Measurements from ENCODE around the gene ASB10. TPM values are rescaled to one million over a fixed set of nuclear protein-coding genes. Genes with fewer than 3 reads are reported as not detected.

ASB10 gene
- total and polyA plus RNA-seq, 2 of the 8 experiments (the other 6 are each of a cell fraction or from before 2014, with no cell fraction given), result not detected

DNA sequence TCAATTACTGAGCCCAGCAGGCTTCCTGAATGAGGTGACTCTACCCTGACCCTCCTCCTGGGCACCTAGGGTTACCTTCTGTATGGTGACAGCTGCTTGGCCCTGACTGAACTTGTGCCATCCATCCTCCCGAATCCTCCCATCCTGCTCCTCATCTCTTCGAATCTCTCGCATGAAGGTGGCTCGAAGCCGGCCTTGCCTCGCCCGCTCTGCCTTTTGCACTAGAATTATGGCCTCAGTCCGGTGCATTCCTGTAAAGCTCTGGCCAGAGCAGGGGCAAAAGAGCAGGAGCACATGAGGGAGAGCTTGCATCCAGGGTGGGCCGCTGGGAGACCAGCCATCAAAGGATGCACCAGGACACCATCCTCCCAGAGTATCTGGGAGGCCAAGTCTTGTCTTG, 15.8 kb upstream of the ASB10 start:
- DNase-seq (ENCODE audit: low read depth in 1 of 2, low spot score in 2 of 2), result no peak
- H3K36me3 ChIP-seq (ENCODE audit: control insufficient read depth in 2 of 4, insufficient read depth in 4 of 4, low read length in 3 of 4), result no peaks in the 10 kb centered on the region
- no peak overlapping the region for H3K9ac ChIP-seq (replicated peaks in 1 of 4; ENCODE audit: extremely low read depth in 1 of 4, low read depth in 3 of 4, low read length in 3 of 4)
- no peak overlapping the region for H4K91ac ChIP-seq (replicated peaks; ENCODE audit: insufficient read length, low read length)
- H3K4me3 ChIP-seq (ENCODE audit: extremely low read depth in 1 of 4, insufficient read depth in 2 of 4, low read depth in 3 of 4, low read length in 4 of 4), result no peak overlapping the region
- H2BK5ac ChIP-seq (ENCODE audit: low read depth, low read length), result no peak overlapping the region
- H3K14ac ChIP-seq (ENCODE audit: insufficient read length), result no peak overlapping the region
- H3K79me2 ChIP-seq (ENCODE audit: control insufficient read depth in 1 of 2, insufficient read depth in 2 of 2, low read length in 2 of 2), result no peaks in the 10 kb centered on the region
- FAIRE-seq, result no peak
- H4K5ac ChIP-seq (ENCODE audit: insufficient read length, low read depth, low read length), result no peak overlapping the region
- H3K56ac ChIP-seq (replicated peaks; ENCODE audit: insufficient read length, low read depth, low read length), result no peak overlapping the region
- H3K27ac ChIP-seq (ENCODE audit: low read depth, low read length), result no peak overlapping the region
- no peak overlapping the region for H2BK15ac ChIP-seq (ENCODE audit: low read length)
- ChIA-PET CTCF (ENCODE audit: partially characterized antibody) (no interaction called here), POLR2A (ENCODE audit: partially characterized antibody) (no interaction called here)
- peaks cover 0 to 9% (median 1%) of the 10 kb centered on the region in 4 experiments; a peak in 3 of 7 replicates for H3K4me1 ChIP-seq (replicated peaks in 1 of 4; ENCODE audit: control insufficient read depth in 3 of 4, insufficient read depth in 4 of 4, low read length in 3 of 4)
- H3K4me2 ChIP-seq (ENCODE audit: insufficient read depth in 1 of 2, low read depth in 2 of 2, low read length in 2 of 2), result no peak overlapping the region
- H4K8ac ChIP-seq (ENCODE audit: extremely low read depth, insufficient read depth, low read length), result no peak overlapping the region
- no peak overlapping the region for H3K23ac ChIP-seq (ENCODE audit: insufficient read length)
- no peak overlapping the region for H2BK12ac ChIP-seq (ENCODE audit: low read depth, low read length)
- H3K18ac ChIP-seq (ENCODE audit: extremely low read depth, low read length), result no peak overlapping the region; the same call in 1 of the 2 replicates
- H3K79me1 ChIP-seq (ENCODE audit: low read depth, low read length), result no peaks in the 10 kb centered on the region
- peaks cover 0 to 3% (median 1%) of the 10 kb centered on the region in 4 experiments; a peak in 2 of 7 replicates for H3K27me3 ChIP-seq (replicated peaks in 1 of 4; ENCODE audit: control insufficient read depth in 3 of 4, extremely low read depth in 1 of 4, insufficient read depth in 3 of 4, low read length in 3 of 4)
- no peak overlapping the region for H2AFZ ChIP-seq (ENCODE audit: low read length)
- H2BK20ac ChIP-seq (ENCODE audit: low read length), result no peak overlapping the region
- peaks cover 5% of the 10 kb centered on the region; the same call in 1 of the 2 replicates for H3K23me2 ChIP-seq (ENCODE audit: low read depth, low read length)
- H3K4ac ChIP-seq (replicated peaks; ENCODE audit: insufficient read length, low read depth, low read length), result no peak overlapping the region
- H2AK5ac ChIP-seq (ENCODE audit: low read depth, low read length), result no peak overlapping the region
- no peaks in the 10 kb centered on the region for H4K20me1 ChIP-seq (replicated peaks in 1 of 2; ENCODE audit: control insufficient read depth in 1 of 2, insufficient read depth in 2 of 2, low read length in 2 of 2)
- no peaks in the 10 kb centered on the region for H3K9me3 ChIP-seq (ENCODE audit: insufficient read depth in 2 of 2, low read depth in 1 of 2, low read length in 1 of 2)
- no peak overlapping the region for H2BK120ac ChIP-seq (replicated peaks; ENCODE audit: low read depth, low read length)
- 94% methylated on average over 9 of the region's 9 CpGs; no CpG with 5 or more reads in 1 of the 2 experiments for WGBS, 2 experiments (ENCODE audit: extremely low coverage in 1 of 2, insufficient coverage in 1 of 2, insufficient read length in 1 of 2, insufficient replicate concordance in 2 of 2, low coverage in 1 of 2, low lambda C conversion rate in 2 of 2, missing lambda C conversion rate in 1 of 2)
- TF ChIP-seq GABPA (IDR thresholded peaks at IDR 0.05; ENCODE audit: borderline replicate concordance, insufficient read depth, low read length), result no peak
- no peak for TF ChIP-seq ASH2L (IDR thresholded peaks at IDR 0.05; ENCODE audit: low read length)
- TF ChIP-seq SIRT6 (IDR thresholded peaks at IDR 0.05; ENCODE audit: low read length), result no peak
- TF ChIP-seq, protein P1, sequence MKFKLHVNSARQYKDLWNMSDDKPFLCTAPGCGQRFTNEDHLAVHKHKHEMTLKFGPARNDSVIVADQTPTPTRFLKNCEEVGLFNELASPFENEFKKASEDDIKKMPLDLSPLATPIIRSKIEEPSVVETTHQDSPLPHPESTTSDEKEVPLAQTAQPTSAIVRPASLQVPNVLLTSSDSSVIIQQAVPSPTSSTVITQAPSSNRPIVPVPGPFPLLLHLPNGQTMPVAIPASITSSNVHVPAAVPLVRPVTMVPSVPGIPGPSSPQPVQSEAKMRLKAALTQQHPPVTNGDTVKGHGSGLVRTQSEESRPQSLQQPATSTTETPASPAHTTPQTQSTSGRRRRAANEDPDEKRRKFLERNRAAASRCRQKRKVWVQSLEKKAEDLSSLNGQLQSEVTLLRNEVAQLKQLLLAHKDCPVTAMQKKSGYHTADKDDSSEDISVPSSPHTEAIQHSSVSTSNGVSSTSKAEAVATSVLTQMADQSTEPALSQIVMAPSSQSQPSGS (IDR thresholded peaks at IDR 0.05; ENCODE audit: low read length), result no peak
- TF ChIP-seq MAFK (IDR thresholded peaks at IDR 0.05; ENCODE audit: low read depth, low read length), result no peak
- no peak for TF ChIP-seq SP4 (IDR thresholded peaks at IDR 0.05; ENCODE audit: low read length)
- no peak for TF ChIP-seq POU5F1 (IDR thresholded peaks at IDR 0.05; ENCODE audit: low read depth, low read length)
- TF ChIP-seq RXRA (IDR thresholded peaks at IDR 0.05; ENCODE audit: insufficient read depth, low read depth, low read length), result no peak
- no peak for TF ChIP-seq TAF1 (IDR thresholded peaks at IDR 0.05; ENCODE audit: low read depth, low read length)
- no peak for TF ChIP-seq RFX5 (IDR thresholded peaks at IDR 0.05; ENCODE audit: borderline replicate concordance, low read depth, low read length)
- TF ChIP-seq JUND (IDR thresholded peaks at IDR 0.05; ENCODE audit: low read length), result no peak
